HG02763 (cell line): ENCODE results near the gene RNF121.
A peak's percentile ranks its signal among the peaks of the same experiment; 100 is the strongest.
"Not testable (repeated sequence)": the region's sequence is repeated elsewhere in the genome, so short reads cannot be mapped to it uniquely, and the experiment has no call there.

ENCODE experiments used
- ATAC-seq: cut with Tn5 transposase; IDR thresholded peaks from one replicate; pipeline ENCODE4 v1.9.1; 2021; ENCODE audit warnings: mild to moderate bottlenecking, moderate library complexity; ENCODE audit not compliant: unreplicated experiment

RNF121 gene

DNA sequence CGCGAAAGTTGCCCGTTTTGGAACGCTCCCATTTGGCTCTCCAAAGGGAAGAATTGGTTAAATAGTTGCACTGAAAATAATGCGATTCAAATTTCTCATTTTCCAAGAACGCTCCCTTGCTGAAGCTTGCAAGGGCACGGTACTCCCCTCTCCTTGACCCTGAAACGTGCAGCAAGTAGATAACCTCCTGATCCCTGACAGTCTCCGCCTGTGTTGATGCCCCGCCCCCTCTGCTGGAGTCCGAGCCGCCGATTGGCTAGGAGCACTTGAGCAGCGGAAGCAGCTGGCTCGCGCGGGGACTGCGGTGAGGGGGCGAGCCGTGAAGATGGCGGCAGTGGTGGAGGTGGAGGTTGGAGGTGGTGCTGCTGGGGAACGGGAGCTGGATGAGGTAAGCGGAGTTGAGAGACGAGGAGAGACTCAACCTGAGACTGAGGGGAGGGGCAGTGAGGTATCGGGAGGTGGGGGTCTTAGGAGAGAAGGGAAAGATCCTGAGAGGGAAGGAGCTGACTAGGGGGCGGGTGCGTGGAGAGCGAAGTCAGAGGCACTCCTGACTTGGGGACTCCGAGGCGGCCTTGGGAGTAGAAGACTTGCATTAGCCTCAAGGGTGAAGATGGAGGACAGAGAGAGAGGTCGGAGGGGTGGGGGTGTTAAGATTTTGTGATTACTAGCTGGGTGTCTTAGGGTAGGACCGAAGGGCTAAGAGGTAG lies at the start of gene RNF121:
Gene RNF121, plus strand, starts transcription at position 310 of the 707 bp plus-strand sequence. Its CDS starts 16 bp downstream, at position 326.
- ATAC-seq: peak; percentile 75

DNA sequence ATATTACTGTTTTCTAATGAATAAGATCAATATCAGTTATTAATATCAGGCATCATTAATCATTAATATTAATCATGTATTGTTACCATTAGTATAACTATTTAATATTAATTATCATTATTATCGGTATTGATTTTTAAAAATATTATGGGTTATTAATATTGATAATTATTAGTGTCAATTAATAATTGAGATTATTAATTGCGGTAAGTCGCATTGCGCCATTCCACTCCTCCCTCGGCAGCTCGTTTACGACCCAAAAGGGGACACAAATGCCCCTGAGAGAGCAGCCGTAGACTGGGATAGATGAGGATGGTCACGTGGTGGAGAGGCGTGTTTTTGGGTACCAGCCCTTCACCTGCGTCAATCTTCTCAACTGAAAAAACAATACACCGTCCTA lies 43.0 kb upstream of the RNF121 start:
- not testable (repeated sequence) for ATAC-seq

DNA sequence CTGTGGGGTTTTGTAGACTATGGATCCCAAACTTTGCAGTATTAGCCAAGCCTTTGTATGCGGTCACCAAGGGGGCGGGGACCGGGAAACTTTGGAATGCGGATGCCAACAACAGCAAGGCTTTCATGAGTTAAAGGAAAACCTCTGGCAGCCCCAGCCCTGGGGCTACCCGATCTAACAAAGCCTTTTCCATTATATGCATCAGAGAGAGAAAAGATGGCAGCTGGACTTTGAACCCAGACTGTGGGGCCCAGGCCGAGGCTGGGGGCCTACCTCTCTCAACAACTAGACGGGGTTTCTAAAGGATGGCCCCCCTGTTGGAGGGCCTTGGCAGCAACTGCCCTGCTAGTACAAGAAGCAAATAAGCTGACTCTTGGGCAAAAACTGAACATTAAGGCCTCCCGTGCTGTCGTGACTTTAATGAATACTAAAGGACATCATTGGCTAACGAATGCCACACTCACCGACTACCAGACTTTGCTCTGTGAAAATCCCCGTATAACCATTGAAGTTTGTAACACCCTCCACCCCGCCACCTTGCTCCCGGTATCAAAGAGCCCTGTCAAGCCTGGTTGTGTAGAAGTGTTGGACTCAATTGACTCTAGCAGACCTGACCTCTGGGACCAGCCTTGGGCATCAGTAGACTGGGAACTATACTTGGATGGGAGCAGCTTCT lies 40.4 kb upstream of the RNF121 start:
- ATAC-seq: not testable (repeated sequence)

DNA sequence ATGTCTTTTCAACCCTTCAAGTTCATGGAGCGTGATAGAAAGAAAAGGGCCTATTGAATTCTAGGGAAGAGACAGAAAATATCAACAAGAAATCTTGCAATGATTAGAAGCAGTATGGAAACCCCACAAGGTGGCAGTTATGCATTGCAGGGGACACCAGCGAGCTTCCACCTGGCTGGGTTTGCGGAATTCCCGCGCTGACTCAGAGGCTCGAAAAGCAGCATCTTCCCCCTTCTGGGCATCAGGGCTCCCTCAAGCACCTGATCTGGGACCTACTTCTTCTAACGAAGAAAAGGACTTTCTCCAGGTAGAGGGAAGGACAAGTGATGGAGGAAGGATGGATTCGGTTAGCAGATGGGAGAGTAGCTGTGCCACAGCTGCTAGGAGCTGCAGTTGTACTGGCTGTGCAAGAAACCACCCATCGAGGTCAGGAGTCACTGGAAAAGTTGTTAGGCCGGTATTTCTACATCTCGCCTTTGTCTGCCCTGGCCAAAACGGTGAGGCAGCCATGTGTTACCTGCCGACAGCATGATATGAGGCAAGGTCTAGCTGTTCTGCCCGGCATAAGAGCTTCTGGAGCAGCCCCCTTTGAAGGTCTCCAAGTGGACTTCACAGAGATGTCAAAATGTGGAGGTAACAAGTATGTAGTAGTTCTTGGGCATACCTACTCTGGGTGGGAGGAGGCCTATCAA lies 39.5 kb upstream of the RNF121 start:
- not testable (repeated sequence) for ATAC-seq

DNA sequence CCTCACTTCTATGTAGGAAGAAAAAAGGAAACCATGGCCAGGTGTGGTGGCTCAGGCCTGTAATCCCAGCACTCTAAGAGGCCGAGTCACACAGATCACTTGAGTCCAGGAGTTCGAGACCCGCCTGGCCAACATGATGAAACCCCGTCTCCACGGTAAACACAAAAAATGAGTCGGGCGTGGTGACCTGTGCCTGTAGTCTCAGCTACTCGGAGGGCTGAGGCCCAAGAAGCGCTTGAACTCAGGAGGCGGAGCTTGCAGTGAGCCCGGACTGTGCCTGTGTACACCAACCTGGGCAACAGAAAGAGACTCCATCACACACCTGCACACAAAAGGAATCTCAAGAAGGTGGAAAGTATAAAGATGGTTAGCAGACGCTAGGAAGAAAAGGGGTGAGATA lies 32.9 kb upstream of the RNF121 start:
- ATAC-seq: no peak

DNA sequence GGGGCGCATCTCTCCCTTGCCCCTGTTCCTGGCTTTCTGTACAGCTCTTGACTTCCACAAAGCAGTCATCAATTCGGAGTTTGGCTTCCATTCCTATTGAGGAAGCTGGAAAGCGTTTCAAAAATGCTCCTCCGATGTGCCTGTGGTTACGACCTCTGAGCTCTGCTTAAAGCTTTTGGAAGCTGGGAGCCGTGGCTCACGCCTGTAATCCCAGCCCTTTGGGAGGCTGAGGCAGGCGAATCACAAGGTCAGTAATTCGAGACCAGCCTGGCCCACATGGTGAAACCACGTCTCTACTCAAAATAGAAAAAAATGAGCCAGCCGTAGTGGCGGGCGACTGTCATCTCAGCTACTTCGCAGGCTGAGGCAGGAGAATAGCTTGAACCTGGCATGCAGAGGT lies 27.7 kb upstream of the RNF121 start:
- not testable (repeated sequence) for ATAC-seq

DNA sequence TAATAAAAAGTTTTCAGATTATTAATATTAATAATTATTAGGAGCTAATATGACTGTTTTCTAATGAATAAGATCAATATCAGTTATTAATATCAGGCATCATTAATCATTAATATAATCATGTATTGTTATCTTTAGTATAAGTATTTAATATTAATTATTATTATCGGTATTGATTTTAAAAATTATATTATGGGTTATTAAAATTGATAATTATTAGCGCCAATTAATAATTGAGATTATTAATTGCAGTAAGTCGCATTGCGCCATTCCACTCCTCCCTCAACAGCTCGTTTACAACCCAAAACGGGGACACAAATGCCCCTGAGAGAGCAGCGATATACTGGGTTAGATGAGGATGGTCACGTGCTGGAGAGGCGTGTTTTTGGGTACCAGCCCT lies 20.6 kb upstream of the RNF121 start:
- no peak for ATAC-seq

DNA sequence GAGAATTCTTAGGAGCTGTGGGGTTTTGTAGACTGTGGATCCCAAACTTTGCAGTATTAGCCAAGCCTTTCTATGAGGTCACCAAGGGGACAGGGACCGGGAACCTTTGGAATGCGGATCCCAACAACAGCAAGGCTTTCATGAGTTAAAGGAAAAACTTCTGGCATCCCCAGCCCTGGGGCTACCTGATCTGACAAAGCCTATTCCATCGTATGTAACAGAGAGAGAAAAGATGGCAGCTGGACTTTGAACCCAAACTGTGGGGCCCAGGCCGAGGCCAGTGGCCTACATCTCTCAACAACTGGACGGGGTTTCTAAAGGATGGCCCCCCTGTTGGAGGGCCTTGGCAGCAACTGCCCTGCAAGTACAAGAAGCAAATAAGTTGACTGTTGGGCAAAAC lies 18.1 kb upstream of the RNF121 start:
- not testable (repeated sequence) for ATAC-seq

DNA sequence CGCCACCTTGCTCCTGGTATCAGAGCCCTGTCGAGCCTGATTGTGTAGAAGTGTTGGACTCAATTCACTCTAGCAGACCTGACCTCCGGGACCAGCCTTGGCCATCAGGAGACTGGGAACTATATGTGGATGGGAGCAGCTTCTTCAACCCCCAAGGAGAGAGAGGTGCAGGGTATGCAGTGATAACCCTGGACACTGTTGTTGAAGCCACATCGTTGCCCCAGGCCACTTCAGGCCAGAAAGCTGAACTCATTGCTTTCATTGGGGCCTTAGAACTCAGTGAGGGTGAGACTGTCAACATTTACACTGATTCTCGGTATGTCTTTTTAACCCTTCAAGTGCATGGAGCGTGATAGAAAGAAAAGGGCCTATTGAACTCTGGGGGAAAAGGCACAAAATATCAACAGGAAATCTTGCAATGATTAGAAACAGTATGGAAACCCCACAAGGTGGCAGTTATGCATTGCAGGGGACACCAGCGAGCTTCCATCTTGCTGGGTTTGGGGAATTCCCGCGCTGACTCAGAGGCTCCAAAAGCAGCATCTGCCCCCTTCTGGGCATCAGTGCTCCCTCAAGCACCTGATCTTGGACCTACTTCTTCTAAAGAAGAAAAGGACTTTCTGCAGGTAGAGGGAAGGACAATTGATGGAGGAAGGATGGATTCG lies 17.4 kb upstream of the RNF121 start:
- not testable (repeated sequence) for ATAC-seq

DNA sequence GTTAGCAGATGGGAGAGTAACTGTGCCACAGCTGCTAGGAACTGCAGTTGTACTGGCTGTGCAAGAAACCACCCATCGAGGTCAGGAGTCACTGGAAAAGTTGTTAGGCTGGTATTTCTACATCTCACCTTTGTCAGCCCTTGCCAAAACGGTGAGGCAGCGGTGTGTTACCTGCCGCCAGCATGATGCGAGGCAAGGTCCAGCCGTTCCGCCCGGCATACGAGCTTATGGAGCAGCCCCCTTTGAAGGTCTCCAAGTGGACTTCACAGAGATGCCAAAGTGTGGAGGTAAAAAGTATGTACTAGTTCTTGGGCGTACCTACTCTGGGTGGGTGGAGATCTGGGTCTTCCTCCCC lies 16.9 kb upstream of the RNF121 start:
- not testable (repeated sequence) for ATAC-seq

DNA sequence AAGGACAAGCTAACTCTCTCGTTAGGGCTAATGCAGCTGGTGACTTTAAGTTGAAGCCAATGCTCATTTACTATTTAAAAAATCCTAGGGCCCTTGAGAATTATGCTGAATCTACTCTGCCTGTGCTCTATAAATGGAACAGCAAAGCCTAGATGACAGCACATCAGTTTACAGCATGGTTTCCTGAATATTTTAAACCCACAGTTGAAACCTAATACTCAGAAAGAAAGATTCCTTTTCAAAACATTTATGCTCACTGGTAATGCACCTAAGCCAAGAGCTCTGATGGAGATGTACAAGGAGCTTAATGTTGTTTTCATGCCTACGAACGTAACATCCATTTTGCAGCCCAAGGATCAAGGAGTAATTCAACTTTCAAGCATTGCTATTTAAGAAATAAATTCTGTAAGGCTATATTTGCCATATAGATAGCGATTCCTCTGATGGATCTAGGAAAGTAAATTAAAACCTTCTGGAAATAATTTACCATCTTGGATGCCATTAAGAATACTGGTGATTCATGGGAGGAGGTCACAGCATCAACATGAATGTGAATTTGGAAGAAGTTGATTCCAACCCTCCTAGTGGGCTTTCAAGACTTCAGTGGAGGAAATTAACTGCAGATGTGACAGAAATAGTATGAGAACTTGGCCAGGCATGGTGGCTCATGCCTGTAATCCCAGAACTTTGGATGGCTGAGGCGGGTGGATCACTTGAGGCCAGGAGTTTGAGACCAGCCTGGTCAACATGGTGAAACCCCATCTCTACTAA lies 14.9 kb upstream of the RNF121 start:
- no peak for ATAC-seq

DNA sequence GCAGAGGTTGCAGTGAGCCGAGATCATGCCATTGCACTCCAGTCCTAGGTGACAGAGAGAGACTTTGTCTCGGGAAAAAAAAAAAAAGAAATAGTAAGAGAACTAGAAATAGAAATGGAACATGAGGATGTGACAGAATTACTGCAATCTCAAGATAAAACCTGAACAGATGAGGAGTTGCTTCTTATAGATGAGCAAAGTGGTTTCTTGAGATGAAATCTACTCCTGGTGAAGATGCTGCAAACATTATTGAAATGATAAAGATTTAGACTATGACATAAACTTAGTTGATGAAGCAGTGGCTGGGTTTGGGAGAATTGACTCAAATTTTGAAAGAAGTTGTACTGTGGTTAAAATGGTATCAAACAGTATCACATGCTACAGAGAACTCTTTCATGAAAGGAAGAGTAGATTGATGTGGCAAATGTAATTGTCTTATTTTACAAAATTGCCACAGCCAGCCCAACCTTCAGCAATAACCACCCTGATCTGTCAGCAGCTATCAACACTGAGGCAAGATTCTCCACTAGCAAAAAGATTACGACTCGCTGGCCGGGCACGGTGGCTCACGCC lies 14.1 kb upstream of the RNF121 start:
- ATAC-seq: no peak

DNA sequence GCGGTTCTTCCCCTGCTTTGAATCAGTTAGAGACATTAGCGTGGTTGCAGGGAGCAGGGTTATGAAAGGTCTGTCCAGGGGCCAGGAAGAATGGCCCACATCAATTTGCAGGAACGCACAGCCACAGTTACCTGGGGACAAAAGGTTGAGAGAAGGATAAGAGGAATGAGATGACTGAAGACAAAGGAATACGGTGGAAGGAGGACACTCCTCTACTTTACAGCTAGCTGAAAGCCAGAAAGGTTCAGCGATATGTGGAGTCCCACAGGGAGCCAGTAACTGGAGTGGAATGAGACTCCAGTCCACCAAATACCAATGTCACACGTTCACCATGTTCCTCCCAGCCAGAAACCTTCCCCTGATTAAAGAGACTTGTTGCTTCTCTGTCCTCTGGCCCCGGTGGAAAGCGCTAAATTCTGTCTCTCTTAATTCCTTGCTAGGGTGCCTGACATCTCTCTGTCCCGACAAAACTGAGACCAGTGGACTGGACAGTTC lies 11.2 kb upstream of the RNF121 start:
- no peak for ATAC-seq

DNA sequence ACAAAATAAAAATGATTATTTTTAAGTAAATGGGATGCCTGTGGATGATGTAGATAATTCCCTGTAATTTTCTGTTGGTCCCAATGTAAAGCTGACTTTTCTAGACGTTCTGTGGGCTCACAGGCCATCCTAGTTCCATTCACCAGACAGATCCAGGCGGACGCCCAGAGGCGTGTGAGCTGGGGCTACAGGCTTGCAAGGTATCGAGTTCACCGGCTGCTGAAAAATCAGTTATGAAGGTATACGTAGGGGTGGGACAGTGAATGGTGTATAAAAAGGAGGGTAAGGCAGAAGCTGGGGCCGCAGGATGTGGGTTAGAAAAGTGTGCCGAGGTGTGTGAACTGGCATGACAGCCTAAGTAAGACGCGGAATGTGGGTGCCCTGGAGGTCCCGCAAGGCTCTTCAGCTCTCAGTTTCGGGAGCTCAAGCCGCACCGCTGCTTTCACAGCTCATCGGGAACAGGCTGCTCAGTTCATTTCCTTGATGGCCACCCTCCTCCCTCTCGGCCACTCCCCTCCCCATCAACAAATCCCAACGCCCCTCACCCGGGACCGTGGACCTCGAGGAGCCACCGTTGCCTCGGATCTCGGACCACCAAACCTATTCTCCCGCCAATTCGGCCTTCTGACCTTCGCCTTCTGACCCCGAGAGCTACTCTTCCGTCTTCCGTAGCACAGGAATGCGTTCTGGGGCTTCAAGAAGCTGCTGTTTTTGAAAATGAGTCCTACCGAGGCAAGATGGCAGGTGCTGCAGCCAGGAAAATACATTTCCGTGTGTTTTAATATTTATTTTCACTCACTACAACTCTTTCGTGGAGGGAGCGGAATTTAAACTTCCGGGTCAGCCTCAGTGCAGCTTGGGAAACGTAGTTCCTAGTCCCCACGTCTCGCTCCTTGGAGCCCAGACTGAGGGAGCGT lies 768 bp upstream of the RNF121 start, which contains the start of gene XNDC1N:
Gene XNDC1N, minus strand, starts transcription at position 775 of the 917 bp plus-strand sequence. CDS start 5,241 bp downstream, outside the sequence.
- peak; percentile 73 for ATAC-seq

DNA sequence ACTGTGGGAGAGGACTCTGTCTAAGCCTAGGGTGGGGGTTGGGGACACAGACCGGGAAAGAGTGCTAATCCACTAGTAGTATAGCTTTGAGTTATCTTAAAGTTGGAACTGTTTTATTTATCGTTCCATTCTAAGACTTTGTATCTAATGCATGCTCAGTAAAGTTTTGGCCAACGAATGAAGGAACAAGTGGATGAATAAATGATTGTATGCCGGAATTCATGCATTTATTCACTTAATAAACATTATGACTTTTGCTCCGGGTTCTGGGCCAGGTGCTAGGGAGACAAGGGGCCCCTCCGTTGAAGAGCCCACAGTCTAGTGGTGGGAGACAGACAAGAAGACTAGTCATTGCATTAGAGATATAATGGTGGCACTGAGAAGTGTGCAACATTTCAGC lies 645 bp downstream of the RNF121 start:
- no peak for ATAC-seq

DNA sequence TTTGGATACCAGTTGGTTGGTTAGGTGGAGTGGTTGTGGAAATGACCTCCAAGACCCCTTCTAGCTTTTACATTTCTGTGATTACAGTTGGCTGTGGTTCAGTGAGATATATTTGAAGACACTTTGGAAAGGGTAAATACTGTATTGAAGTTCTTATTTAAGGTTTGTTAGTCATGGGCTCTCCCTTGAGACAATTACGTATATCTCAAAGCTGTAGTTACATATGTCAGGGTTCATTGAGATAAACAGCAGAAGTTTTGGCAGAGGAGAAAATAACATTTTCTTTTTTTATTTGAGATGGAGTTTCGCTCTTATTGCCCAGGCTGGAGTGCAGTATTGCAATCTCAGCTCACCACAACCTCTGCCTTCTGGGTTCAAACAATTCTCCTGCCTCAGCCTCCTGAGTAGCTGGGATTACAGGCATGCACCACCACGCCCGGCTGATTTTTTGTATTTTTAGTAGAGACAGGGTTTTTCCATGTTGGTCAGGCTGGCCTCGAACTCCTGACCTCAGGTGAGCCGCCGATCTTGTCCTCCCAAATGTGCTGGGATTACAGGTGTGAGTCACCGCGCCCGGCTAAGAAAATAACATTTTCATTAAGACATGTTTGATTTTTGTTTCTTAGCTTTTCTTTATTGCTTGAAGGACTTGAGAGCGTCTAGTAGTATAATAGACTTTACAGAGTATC lies 1.9 kb downstream of the RNF121 start:
- no peak for ATAC-seq

DNA sequence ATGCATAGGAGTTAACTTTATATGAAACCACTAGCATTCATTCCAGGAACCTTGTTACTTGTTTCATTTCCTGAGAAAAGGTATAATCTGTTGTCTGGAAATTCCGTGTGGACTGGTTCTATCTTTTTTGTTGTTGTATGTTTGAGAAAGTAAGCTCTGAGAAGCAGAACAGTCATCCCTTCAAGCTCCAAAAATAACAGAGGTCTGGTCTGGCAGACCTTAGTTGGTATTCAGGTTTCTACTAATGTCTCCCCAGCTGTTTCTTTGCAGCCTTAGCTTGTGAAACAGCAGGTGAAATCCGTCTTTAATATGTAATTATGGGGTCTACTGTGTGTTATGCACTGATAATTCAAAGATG lies 2.4 kb downstream of the RNF121 start:
- no peak for ATAC-seq

DNA sequence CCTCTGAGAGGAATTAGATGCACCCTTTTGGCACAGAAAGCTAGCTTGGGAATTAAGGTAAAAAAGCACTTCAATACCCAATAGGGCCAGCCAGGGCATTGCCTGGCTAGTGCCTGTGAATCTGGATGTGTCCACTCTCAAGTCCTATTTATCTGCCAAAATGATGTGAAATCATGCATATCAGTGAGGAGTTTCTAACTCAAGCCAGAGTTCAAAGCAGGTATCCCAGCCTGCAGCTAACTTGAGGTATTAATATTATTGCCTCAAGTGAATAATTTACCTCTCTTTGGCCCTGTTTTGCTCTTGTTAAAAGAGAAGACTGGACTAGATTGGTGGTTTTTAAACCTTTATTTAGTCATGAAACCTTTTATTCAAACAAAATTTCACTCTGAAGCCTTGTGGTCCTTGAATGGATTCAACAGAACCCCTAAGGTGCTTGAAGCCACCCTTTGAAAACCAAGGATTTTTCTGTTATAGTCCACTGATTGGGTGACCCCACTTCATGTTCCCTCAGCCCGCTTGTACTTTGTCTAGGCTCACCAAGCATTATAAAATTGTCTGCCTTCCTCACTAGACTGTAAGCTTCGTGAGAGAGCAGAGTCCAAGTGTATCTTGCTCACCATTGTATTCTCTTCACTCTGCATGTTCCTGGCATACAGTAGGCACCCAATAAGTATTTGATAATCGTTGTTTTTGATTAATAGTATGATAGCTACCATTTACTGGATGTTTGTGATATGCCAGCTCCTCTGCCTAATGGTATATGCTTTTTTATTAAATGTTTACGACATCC lies 4.5 kb downstream of the RNF121 start:
- no peak for ATAC-seq
